MM.1S (cell line): ENCODE measurements around the gene NEK6.

Experiments used
- DNase-seq: peaks from one replicate; pipeline ENCODE4 v3.0.0-alpha.2; 2015
- H2AFZ ChIP-seq: fragments of 300-600 bp; sonication (generic); 2 replicates; pipeline ENCODE4 v1.6.0; 2016; ENCODE audit warnings: antibody characterized with exemption, low read length
- H3F3A ChIP-seq: fragments of 300-600 bp; sonication (generic); 2 replicates; pipeline ENCODE4 v1.6.1; 2016; ENCODE audit warnings: mild to moderate bottlenecking, antibody characterized with exemption, low read length, moderate library complexity, mixed read lengths; ENCODE audit not compliant: insufficient read depth
- H3K27ac ChIP-seq: fragments of 300-600 bp; sonication (generic); 2 replicates; pipeline ENCODE4 v1.5.1; 2016; ENCODE audit warnings: mild to moderate bottlenecking, low read length
- H3K27me3 ChIP-seq: fragments of 300-600 bp; sonication (generic); replicated peaks from 2 replicates; pipeline ENCODE4 v1.6.0; 2016; ENCODE audit warnings: low read length; ENCODE audit not compliant: insufficient read depth
- H3K36me3 ChIP-seq: fragments of 300-600 bp; sonication (generic); replicated peaks from 2 replicates; pipeline ENCODE4 v1.6.1; 2016; ENCODE audit warnings: mild to moderate bottlenecking, low read length, mixed read lengths; ENCODE audit not compliant: insufficient read depth
- H3K4me1 ChIP-seq: fragments of 300-600 bp; sonication (generic); 2 replicates; pipeline ENCODE4 v1.6.1; 2016; ENCODE audit warnings: low read length, mixed read lengths
- H3K4me2 ChIP-seq: fragments of 300-600 bp; sonication (generic); 2 replicates; pipeline ENCODE4 v1.6.0; 2016; ENCODE audit warnings: low read depth, low read length
- H3K4me3 ChIP-seq: fragments of 300-600 bp; sonication (generic); 2 replicates; pipeline ENCODE4 v1.5.1; 2016; ENCODE audit warnings: low read length, mixed read lengths
- H3K79me2 ChIP-seq: fragments of 300-600 bp; sonication (generic); 2 replicates; pipeline ENCODE4 v1.6.1; 2016; ENCODE audit warnings: mixed run types, low read length, mixed read lengths
- H3K9ac ChIP-seq: fragments of 300-600 bp; sonication (generic); 2 replicates; pipeline ENCODE4 v1.6.1; 2016; ENCODE audit warnings: low read length, mixed read lengths
- H3K9me2 ChIP-seq: fragments of 300-600 bp; sonication (generic); replicated peaks from 2 replicates; pipeline ENCODE4 v1.6.1; 2016; ENCODE audit warnings: mild to moderate bottlenecking, low read length, mixed read lengths; ENCODE audit not compliant: insufficient read depth
- H3K9me3 ChIP-seq: fragments of 300-600 bp; sonication (generic); replicated peaks from 2 replicates; pipeline ENCODE4 v1.6.1; 2016; ENCODE audit warnings: mild to moderate bottlenecking, low read length, mixed read lengths; ENCODE audit not compliant: insufficient read depth
- H4K20me1 ChIP-seq: fragments of 300-600 bp; sonication (generic); 2 replicates; pipeline ENCODE4 v1.6.1; 2016; ENCODE audit warnings: mild to moderate bottlenecking, low read length, moderate library complexity, mixed read lengths; ENCODE audit not compliant: insufficient read depth
- CTCF ChIP-seq: fragments of 300-600 bp; sonication (generic); IDR thresholded peaks from 2 replicates; pipeline ENCODE4 v1.5.1; 2016; ENCODE audit warnings: antibody characterized with exemption, low read length, mixed read lengths
- EZH2 ChIP-seq: fragments of 300-600 bp; sonication (generic); optimal IDR thresholded peaks from 2 replicates; pipeline ENCODE3; 2017; ENCODE audit warnings: low read depth, mild to moderate bottlenecking, antibody characterized with exemption, low read length, mixed read lengths
- EZH2phosphoT487 ChIP-seq: fragments of 300-600 bp; sonication (generic); IDR thresholded peaks from 2 replicates; pipeline ENCODE4 v1.6.1; 2018; ENCODE audit warnings: antibody characterized with exemption, low read length

NEK6 gene

GRCh38 chr9:124399323-124399967 is 141.7 kb downstream of the NEK6 start:
- no peak overlapping the region for H3K9ac ChIP-seq
- peaks cover 3% of the 10 kb centered on the region; the same call in 1 of the 2 replicates for H3K36me3 ChIP-seq
- no peaks in the 10 kb centered on the region for H3K9me2 ChIP-seq
- DNase-seq = no peak
- no peak overlapping the region for H3K27ac ChIP-seq
- no peaks in the 10 kb centered on the region for H3F3A ChIP-seq
- H3K4me1 ChIP-seq = no peaks in the 10 kb centered on the region
- no peak for TF ChIP-seq EZH2phosphoT487
- TF ChIP-seq CTCF = no peak
- TF ChIP-seq EZH2 = no peak
- H4K20me1 ChIP-seq = peaks cover 13% of the 10 kb centered on the region
- no peaks in the 10 kb centered on the region for H3K9me3 ChIP-seq
- H3K27me3 ChIP-seq = no peaks in the 10 kb centered on the region
- H3K79me2 ChIP-seq = peaks cover 99% of the 10 kb centered on the region
- H2AFZ ChIP-seq = no peak overlapping the region
- H3K4me3 ChIP-seq = no peak overlapping the region
- no peak overlapping the region for H3K4me2 ChIP-seq

GRCh38 chr9:124399968-124400940 is 142.5 kb downstream of the NEK6 start:
- Histone ChIP-seq H3K9me3 (no peaks in the 10 kb centered on the region), H3K9me2 (no peaks in the 10 kb centered on the region), H3K4me1 (no peaks in the 10 kb centered on the region), H4K20me1 (peaks cover 13% of the 10 kb centered on the region), H3K36me3 (peaks cover 7% of the 10 kb centered on the region; the same call in 1 of the 2 replicates), H3K9ac (no peak overlapping the region), H3K27ac (no peak overlapping the region), H3F3A (no peaks in the 10 kb centered on the region), H3K27me3 (no peaks in the 10 kb centered on the region), H3K4me2 (no peak overlapping the region), H2AFZ (no peak overlapping the region), H3K4me3 (no peak overlapping the region), H3K79me2 (peaks cover 94% of the 10 kb centered on the region)
- TF ChIP-seq EZH2phosphoT487 (no peak), EZH2 (no peak), CTCF (no peak)
- DNase-seq = no peak
